Measurements from ENCODE around the gene IL17RA.

IL17RA gene

DNA sequence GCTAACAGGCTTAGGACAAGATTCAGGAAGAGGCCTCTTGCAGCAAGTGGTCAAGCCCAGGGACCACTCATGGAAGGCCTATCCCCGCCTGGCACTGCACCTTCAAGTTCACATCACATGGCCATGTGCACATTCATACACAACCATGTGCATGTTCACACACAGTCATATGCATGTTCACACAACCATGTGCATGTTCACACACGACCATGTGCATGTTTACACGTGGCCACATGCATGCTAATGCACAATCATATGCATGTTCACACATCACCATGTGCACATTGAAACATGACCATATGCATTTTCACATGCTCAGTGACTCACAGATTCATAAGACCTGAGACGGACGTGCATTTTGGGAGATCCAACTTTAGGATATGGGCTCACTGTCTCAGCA lies 28.7 kb upstream of the IL17RA start:
- Histone ChIP-seq H3K9me3 (ENCODE audit: insufficient read depth, low read depth, low read length) (no peaks in the 10 kb centered on the region), H4K20me1 (ENCODE audit: insufficient read depth, low read length, poor library complexity, severe bottlenecking) (no peaks in the 10 kb centered on the region), H3F3A (ENCODE audit: low read depth) (no peaks in the 10 kb centered on the region), H3K9me2 (replicated peaks; ENCODE audit: low read depth, low read length) (no peaks in the 10 kb centered on the region), H3K27me3 (ENCODE audit: insufficient read depth, low read length, poor library complexity, severe bottlenecking) (no peaks in the 10 kb centered on the region), H3K79me2 (ENCODE audit: insufficient read depth, low read length) (no peaks in the 10 kb centered on the region), H3K36me3 (ENCODE audit: insufficient read depth, low read length) (peaks cover 8% of the 10 kb centered on the region; the same call in 1 of the 2 replicates), H3K4me3 (ENCODE audit: low read length, poor library complexity, severe bottlenecking) (no peak overlapping the region), H3K4me1 (ENCODE audit: insufficient read depth, low read length, poor library complexity, severe bottlenecking) (no peaks in the 10 kb centered on the region), H2AFZ (ENCODE audit: low read length) (no peak overlapping the region), H3K9ac (ENCODE audit: low read depth, low read length, poor library complexity, severe bottlenecking) (no peak overlapping the region), H3K4me2 (ENCODE audit: low read depth, low read length, poor library complexity, severe bottlenecking) (no peak overlapping the region)
- TF ChIP-seq, protein P1, sequence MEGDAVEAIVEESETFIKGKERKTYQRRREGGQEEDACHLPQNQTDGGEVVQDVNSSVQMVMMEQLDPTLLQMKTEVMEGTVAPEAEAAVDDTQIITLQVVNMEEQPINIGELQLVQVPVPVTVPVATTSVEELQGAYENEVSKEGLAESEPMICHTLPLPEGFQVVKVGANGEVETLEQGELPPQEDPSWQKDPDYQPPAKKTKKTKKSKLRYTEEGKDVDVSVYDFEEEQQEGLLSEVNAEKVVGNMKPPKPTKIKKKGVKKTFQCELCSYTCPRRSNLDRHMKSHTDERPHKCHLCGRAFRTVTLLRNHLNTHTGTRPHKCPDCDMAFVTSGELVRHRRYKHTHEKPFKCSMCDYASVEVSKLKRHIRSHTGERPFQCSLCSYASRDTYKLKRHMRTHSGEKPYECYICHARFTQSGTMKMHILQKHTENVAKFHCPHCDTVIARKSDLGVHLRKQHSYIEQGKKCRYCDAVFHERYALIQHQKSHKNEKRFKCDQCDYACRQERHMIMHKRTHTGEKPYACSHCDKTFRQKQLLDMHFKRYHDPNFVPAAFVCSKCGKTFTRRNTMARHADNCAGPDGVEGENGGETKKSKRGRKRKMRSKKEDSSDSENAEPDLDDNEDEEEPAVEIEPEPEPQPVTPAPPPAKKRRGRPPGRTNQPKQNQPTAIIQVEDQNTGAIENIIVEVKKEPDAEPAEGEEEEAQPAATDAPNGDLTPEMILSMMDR (conservative IDR thresholded peaks at IDR 0.05; ENCODE audit: low read length) = no peak
- no peak for TF ChIP-seq EZH2phosphoT487 (IDR thresholded peaks at IDR 0.05; ENCODE audit: borderline replicate concordance)

DNA sequence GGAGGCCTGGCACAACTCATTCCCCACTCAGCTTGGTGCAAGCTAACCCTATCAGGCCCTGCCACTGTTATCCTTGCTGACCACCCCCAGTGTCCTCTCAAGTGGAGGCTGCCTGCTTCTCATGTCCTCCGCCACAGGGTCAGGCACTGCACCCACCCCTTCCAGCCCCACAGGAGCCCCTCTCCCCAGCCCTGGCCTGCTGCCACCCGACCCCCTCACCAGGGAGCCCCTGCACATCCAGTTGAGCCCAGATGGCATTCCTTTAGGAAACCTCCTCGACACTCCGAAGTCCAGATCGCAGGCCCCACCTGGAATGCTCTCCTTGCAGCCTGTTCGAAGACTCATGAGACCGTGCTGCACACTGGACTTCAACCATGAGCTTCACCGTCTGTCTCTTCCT lies 28.0 kb upstream of the IL17RA start:
- H2AFZ ChIP-seq (ENCODE audit: low read length) = no peak overlapping the region
- H4K20me1 ChIP-seq (ENCODE audit: insufficient read depth, low read length, poor library complexity, severe bottlenecking) = no peaks in the 10 kb centered on the region

GRCh38 chr22:17057959-17058814 lies 26.6 kb upstream of the IL17RA start:
- Histone ChIP-seq H3K27me3 (ENCODE audit: insufficient read depth, low read length, poor library complexity, severe bottlenecking) (no peaks in the 10 kb centered on the region), H3K9me2 (replicated peaks; ENCODE audit: low read depth, low read length) (no peaks in the 10 kb centered on the region), H2AFZ (ENCODE audit: low read length) (no peak overlapping the region), H3K9me3 (ENCODE audit: insufficient read depth, low read depth, low read length) (no peaks in the 10 kb centered on the region), H3K36me3 (ENCODE audit: insufficient read depth, low read length) (no peaks in the 10 kb centered on the region; the same call in 1 of the 2 replicates), H3K4me1 (ENCODE audit: insufficient read depth, low read length, poor library complexity, severe bottlenecking) (peaks cover 2% of the 10 kb centered on the region), H3K9ac (ENCODE audit: low read depth, low read length, poor library complexity, severe bottlenecking) (no peak overlapping the region), H3K79me2 (ENCODE audit: insufficient read depth, low read length) (no peaks in the 10 kb centered on the region), H3F3A (ENCODE audit: low read depth) (no peaks in the 10 kb centered on the region), H3K4me2 (ENCODE audit: low read depth, low read length, poor library complexity, severe bottlenecking) (no peak overlapping the region), H3K4me3 (ENCODE audit: low read length, poor library complexity, severe bottlenecking) (no peak overlapping the region), H4K20me1 (ENCODE audit: insufficient read depth, low read length, poor library complexity, severe bottlenecking) (no peaks in the 10 kb centered on the region)
- TF ChIP-seq EZH2phosphoT487 (IDR thresholded peaks at IDR 0.05; ENCODE audit: borderline replicate concordance) = no peak
- TF ChIP-seq, protein P1 (conservative IDR thresholded peaks at IDR 0.05; ENCODE audit: low read length) = peak; percentile 98

More for the DNA sequence above, 28.0 kb upstream of the IL17RA start:
- Histone ChIP-seq H3K9me2 (replicated peaks; ENCODE audit: low read depth, low read length) (no peaks in the 10 kb centered on the region), H3K27me3 (ENCODE audit: insufficient read depth, low read length, poor library complexity, severe bottlenecking) (no peaks in the 10 kb centered on the region), H3K4me1 (ENCODE audit: insufficient read depth, low read length, poor library complexity, severe bottlenecking) (no peaks in the 10 kb centered on the region), H3K79me2 (ENCODE audit: insufficient read depth, low read length) (no peaks in the 10 kb centered on the region), H3K4me2 (ENCODE audit: low read depth, low read length, poor library complexity, severe bottlenecking) (no peak overlapping the region), H3K9me3 (ENCODE audit: insufficient read depth, low read depth, low read length) (no peaks in the 10 kb centered on the region), H3F3A (ENCODE audit: low read depth) (no peaks in the 10 kb centered on the region), H3K4me3 (ENCODE audit: low read length, poor library complexity, severe bottlenecking) (no peak overlapping the region), H3K9ac (ENCODE audit: low read depth, low read length, poor library complexity, severe bottlenecking) (no peak overlapping the region), H3K36me3 (ENCODE audit: insufficient read depth, low read length) (peaks cover under 1% of the 10 kb centered on the region; the same call in 1 of the 2 replicates)
- no peak for TF ChIP-seq EZH2phosphoT487 (IDR thresholded peaks at IDR 0.05; ENCODE audit: borderline replicate concordance)
- TF ChIP-seq, protein P1 (conservative IDR thresholded peaks at IDR 0.05; ENCODE audit: low read length) = no peak
